ENCODE measurements around the gene NFIX. TPM values are rescaled to one million over a fixed set of nuclear protein-coding genes. Genes with fewer than 3 reads are reported as not detected.

The NFIX gene
- total and polyA plus RNA-seq, 2 of the 13 experiments (the other 11 are each of a cell fraction or from before 2014, with no cell fraction given), result 3.4 to 5.4 TPM

DNA sequence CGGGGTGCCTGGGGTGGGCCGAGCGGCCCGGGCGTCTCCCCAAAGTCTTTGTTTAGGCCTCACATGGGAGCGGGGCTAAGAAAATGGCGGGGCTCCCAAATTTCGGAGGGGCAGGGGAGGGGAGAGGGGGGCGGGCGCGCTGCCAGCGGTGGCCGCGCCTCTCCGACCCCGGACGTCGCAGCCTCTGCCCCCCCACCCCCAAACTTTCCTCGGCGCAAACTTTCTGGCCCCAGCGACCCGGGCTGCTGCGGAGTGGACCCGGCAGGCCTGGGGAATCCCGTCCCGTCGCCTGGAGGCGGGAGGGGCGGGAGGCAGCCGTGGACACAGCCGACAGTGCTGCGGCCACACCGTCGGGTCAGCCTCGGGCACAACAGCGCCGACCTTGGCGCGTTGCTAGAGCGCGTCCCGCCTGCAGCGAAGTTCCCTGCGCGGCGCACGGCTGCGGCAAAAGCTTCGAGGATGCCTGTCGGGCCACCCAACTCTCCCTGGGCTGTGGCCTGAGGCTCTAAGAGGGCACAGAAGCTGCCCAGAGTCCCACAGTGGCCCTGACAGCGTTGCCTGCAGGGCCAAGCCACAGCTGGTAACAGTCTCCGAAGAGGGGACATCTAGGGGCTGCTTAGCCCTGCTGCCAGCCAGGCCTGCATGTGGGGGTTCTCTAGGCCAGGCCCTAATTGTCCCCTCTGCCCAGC lies 1.3 kb downstream of the NFIX start (continued):
- TF ChIP-seq KMT2A (CRISPR knock-in tag; IDR thresholded peaks at IDR 0.05), result peak; percentile 86
- TF ChIP-seq ZKSCAN8 (CRISPR knock-in tag; IDR thresholded peaks at IDR 0.05; ENCODE audit: borderline replicate concordance), result no peak
- TF ChIP-seq NFRKB (IDR thresholded peaks at IDR 0.05), result no peak
- TF ChIP-seq TOPORS (CRISPR knock-in tag; IDR thresholded peaks at IDR 0.05), result no peak
- no peak for TF ChIP-seq SNAPC5 (CRISPR knock-in tag; IDR thresholded peaks at IDR 0.05; ENCODE audit: borderline replicate concordance)
- no peak for TF ChIP-seq GTF3A (CRISPR knock-in tag; conservative IDR thresholded peaks at IDR 0.05)
- no peak for TF ChIP-seq SOX13 (IDR thresholded peaks at IDR 0.05)
- peak in 1 of 2 experiments; percentile 28; a peak in 1 of 4 replicates for TF ChIP-seq SOX13 (CRISPR knock-in tag; conservative IDR thresholded peaks at IDR 0.05 in 1 of 2, IDR thresholded peaks at IDR 0.05 in 1 of 2)
- TF ChIP-seq TBX2 (CRISPR knock-in tag; IDR thresholded peaks at IDR 0.05; ENCODE audit: borderline replicate concordance), result no peak
- TF ChIP-seq ZNF512 (CRISPR knock-in tag; IDR thresholded peaks at IDR 0.05), result no peak
- TF ChIP-seq GPBP1L1 (CRISPR knock-in tag; IDR thresholded peaks at IDR 0.05), result no peak
- TF ChIP-seq ZC3H4 (CRISPR knock-in tag; IDR thresholded peaks at IDR 0.05; ENCODE audit: borderline replicate concordance), result no peak
- TF ChIP-seq GTF2F1 (IDR thresholded peaks at IDR 0.05; ENCODE audit: low read length), result no peak
- no peak for TF ChIP-seq ZNF775 (CRISPR knock-in tag; IDR thresholded peaks at IDR 0.05; ENCODE audit: borderline replicate concordance)
- TF ChIP-seq ARHGAP35 (CRISPR knock-in tag; IDR thresholded peaks at IDR 0.05; ENCODE audit: borderline replicate concordance), result peak; percentile 77; the same call in 1 of the 2 replicates
- no peak for TF ChIP-seq ZNF850 (CRISPR knock-in tag; conservative IDR thresholded peaks at IDR 0.05)
- TF ChIP-seq HDAC1 (CRISPR knock-in tag; IDR thresholded peaks at IDR 0.05), result 0 out of 2 replicates have a peak, but pooled peaks have one; percentile 19
- TF ChIP-seq SAP130 (CRISPR knock-in tag; IDR thresholded peaks at IDR 0.05; ENCODE audit: low read depth), result peak; percentile 65
